GM21737 (cell line): Measurements from ENCODE around the gene CAPN15.
A peak's percentile ranks its signal among the peaks of the same experiment; 100 is the strongest.

Experiments
- ATAC-seq: cut with Tn5 transposase; IDR thresholded peaks from one replicate; pipeline ENCODE4 v1.9.1; 2021; ENCODE audit warnings: mild to moderate bottlenecking, moderate library complexity; ENCODE audit not compliant: unreplicated experiment

Gene CAPN15

DNA sequence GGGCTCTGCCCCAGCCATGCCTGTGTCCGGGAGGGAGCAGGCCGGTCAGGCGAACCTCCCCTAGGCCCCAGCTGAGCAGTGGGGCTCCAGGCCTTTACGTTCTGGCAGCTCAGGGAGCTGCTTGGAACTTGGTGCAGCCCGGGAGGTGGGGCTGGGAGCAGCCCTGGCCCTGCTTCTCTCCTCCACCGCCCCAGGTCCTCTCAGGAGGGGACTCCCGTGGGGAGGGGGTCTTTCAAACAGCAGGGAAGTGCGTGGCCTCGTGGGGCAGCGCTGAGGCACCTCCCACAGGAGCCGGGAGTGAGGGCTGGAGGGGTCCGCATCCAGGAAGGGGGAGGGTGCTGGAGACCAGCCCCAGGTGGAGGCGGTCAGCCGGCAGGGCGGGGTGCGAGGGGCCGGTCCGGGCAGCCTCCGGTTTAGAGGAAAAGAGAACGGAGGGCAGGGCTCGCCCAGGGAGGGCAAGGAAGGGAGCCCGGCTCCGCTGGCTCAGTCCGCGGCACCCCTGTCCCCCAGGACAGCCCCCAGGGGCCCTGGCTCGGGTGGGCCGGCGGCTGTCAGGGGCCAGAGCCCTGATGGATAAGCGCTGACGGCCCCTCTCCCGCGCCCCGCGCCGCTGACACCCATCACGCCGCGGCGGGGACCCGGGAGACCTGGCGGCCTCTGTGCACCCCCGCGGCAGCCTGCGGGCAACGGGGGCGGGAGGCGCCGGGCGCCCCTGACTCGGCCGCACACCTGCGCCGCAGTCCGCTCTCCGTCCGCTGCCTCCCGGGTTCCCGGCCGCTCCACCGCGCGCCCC, 32.1 kb downstream of the CAPN15 start:
- no peak for ATAC-seq

- ATAC-seq = no peak
Observed at GRCh38 chr16:560204-560700, 32.7 kb downstream of the CAPN15 start, which contains the start of gene PRR35. PRR35 (plus strand) TSS chr16:560394; CDS start chr16:563295, 2,901 bp downstream.

- no peak for ATAC-seq
Observed at GRCh38 chr16:560701-561412, 33.3 kb downstream of the CAPN15 start.

DNA sequence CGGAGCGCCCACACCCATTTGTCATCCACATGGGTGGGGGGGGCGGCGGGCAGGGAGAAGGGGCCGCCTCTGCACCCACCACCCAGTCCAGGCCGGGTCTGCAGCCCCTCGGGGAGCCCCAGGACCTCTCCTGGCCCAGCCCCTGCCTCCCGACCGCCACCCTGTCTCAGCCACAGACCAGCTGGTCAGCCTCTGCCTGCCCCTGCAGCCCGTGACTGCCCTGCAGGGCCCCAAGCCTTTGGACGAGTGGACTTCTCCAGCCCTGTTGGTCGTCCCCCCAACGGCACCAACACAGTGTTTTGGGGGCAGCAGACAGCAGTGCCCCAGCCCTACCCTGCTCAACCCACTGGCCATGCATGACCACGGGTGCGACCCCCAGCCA, 33.9 kb downstream of the CAPN15 start:
- ATAC-seq = no peak

- ATAC-seq = no peak
Observed at GRCh38 chr16:561957-562938, 34.7 kb downstream of the CAPN15 start.

- ATAC-seq = no peak
Observed at GRCh38 chr16:563072-563644, 35.6 kb downstream of the CAPN15 start.

GRCh38 chr16:564690-565418, 37.3 kb downstream of the CAPN15 start:
- ATAC-seq = no peak

DNA sequence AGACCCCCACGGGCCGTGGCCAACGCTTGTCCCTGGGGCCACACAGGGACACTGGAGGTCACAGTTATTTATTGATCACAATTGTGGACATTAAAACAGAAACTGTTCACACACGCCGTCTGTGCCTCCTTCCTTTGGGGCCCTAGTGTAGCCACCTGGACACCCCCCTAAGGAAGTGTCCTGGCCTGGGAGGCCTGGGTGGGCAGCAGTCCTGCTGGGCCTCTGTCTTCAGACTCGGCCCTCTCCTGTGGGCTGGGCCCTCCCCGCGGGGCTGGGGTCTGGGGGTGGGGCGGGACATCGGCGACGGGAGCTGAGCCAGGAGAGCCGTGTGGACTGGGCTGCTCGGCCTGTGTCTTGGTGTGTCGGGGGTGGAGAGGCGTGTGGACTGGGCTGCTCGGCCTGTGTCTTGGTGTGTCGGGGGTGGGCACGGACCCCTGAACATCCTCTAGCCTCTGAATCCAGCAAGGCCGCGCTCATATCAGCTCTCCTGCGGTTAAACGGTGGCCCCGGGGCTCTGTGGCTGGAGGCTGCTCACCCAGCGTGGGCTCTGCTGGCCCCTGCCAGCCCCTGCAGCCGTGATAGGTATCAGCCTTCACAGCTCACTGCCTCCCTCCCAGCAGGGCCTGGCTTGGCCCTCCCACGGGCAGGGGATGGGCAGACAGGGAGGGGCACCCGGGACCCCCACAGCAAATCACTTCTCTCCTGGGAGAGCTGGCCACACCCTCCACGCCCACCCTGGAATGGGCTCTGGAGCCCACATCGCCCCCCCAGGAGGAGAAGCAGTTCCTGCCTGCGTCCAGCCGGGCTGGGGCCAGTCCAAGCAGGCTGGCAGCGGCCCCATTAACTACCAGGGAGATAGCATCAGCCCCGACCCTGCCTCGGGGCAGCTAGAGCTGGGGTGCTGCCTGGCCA, 38.2 kb downstream of the CAPN15 start:
- ATAC-seq = no peak

DNA sequence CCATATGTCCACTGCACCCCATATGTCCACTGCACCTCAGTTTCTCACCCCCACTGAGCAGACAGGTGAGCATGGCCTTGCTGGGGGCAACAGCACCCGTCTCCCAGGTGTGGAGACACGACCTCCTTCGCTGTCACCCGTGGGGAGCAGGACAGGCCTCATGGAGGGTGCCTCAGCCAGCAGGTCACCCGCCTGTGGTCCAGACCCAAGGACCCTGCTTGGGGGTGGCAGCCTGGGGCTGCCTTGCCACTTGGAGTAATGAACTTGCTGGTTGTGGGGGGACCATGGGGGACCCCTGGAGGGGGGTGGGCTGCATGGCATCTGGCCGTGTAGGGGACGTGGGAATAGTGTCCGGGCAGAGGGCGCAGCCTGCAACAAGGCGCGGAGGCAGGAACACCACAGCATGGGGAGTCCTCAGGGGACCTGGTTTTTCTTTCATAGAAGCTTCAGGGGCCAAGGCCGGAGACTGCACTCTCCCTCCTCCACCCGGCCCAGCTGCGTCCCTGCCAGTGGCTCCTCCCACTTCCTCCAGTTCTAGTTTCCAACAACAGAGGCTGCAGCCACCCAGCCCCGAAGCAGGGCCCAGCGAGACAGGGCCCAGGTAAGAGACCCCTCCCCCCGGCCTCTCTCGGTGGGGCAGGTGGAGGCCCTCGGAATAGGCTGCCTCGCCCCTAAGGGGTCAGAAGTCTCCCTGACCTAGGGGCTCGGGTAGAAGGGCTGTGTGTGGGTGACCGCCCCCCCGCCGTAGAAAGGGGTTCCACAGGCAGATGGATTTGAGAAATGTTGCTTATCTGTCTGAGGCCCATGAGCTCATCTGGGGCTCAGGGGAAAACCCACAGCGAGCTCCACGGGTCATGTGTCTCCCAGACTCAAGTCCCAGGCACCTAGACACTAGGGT, 39.2 kb downstream of the CAPN15 start, which contains the start of gene NHLRC4:
TSS of gene NHLRC4 (plus strand) at position 531 of the 898 bp plus-strand sequence. CDS start 1,043 bp downstream, outside the sequence.
- ATAC-seq = no peak

GRCh38 chr16:567373-568256, 40.1 kb downstream of the CAPN15 start:
- ATAC-seq = no peak

- ATAC-seq = no peak
Observed at GRCh38 chr16:568401-569258, 41.1 kb downstream of the CAPN15 start.

DNA sequence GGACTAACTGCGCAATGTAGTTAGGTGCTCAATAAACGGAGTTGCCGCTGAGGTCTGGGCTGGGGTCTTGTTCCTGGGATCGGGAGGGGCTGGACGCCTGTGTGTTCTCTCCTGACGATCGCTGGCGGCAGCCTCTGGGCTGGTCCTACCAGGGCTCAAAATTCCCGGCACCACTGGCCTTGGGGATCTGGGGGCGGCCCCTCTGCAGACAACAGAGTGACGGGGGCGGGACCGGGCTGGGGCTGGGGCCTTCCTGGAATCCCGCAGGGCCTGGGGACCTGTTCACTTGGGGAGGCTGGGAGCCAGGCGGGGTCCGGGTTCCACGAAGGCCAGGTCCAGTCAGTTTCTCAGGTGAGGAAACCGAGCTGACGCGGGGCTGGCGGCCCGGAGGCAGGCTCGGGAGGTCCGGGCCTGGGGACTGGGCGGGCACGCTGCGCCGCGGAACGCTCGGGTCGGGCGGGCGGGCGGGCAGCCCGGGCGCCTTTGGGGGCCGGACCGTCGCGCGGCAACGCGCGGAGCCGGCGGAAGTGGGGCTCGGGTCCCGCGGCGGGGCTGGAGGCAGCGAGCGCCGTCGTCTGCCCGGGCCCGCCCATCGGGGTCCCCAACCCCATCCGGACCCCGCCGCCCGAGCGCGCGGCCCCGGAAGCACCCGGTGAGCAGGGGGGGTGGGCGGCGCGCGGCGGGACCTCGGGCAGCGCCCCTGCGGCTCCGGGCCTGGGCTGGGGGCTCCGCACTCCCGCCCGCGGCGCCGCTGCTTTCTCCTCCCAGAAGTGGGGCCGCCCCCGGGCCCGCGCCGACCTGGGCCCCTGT, 42.1 kb downstream of the CAPN15 start, which contains the start of gene PIGQ:
TSS of gene PIGQ (plus strand) at position 524 of the 810 bp plus-strand sequence. CDS start 4,107 bp downstream, outside the sequence.
- ATAC-seq = peak; percentile 46

- no peak for ATAC-seq
Observed at GRCh38 chr16:572865-573650, 45.5 kb downstream of the CAPN15 start.
